Sigmoid colon (tissue), 7 donors: ENCODE results near the gene ST8SIA4. TPM values are rescaled to one million over a fixed set of nuclear protein-coding genes. Genes with fewer than 3 reads are reported as not detected.

ENCODE experiments used
- DNase-seq: peaks from one replicate; pipeline ENCODE4 v3.0.0-alpha.2; 2019
- H3K27ac ChIP-seq, 4 donors: fragments of 200-600 bp; sonication (generic); one replicate each; pipeline ENCODE4 v1.5.1; 2016 to 2019; ENCODE audit warnings: mild to moderate bottlenecking in 1 of 4
- H3K27me3 ChIP-seq, 3 donors: fragments of 200-600 bp; sonication (generic); one replicate each; pipeline ENCODE4 v1.5.1; 2019; ENCODE audit warnings: mild to moderate bottlenecking in 1 of 3
- H3K36me3 ChIP-seq, 4 donors: fragments of 200-600 bp; sonication (generic); one replicate each; pipeline ENCODE4 v1.5.1; 2016 to 2019
- H3K4me1 ChIP-seq, 4 donors: fragments of 200-600 bp; sonication (generic); one replicate each; pipeline ENCODE4 v1.5.1; 2017 to 2019
- H3K4me3 ChIP-seq, 4 donors: fragments of 200-600 bp; sonication (generic); one replicate each; pipeline ENCODE4 v1.5.1; 2017 to 2019; ENCODE audit warnings: mild to moderate bottlenecking in 2 of 4, moderate library complexity in 1 of 4
- H3K9me3 ChIP-seq, 4 donors: fragments of 200-600 bp in 3 of 4; sonication (generic) in 3 of 4; one replicate each; pipeline versions ENCODE4 v1.5.1 to v1.6.1; 2013 to 2019
- EP300 ChIP-seq, 4 donors: sonication (generic); formaldehyde crosslinking; IDR thresholded peaks; one replicate each; pipeline ENCODE4 v1.6.1; 2017; ENCODE audit warnings: antibody characterized with exemption in 4 of 4
- POLR2A ChIP-seq, 2 donors: fragments of 450-650 bp; IDR thresholded peaks; one replicate each; pipeline ENCODE4 v1.6.1; 2016; ENCODE audit warnings: antibody characterized with exemption in 2 of 2, mild to moderate bottlenecking in 2 of 2, moderate library complexity in 2 of 2
- POLR2AphosphoS5 ChIP-seq, 4 donors: sonication (generic); formaldehyde crosslinking; IDR thresholded peaks; one replicate each; pipeline ENCODE4 v1.6.1; 2017; ENCODE audit warnings: antibody characterized with exemption in 4 of 4
- WGBS, 2 donors: extraction: QIAGEN DNeasy Blood & Tissue Kit; methylation state at CpG; one replicate each; pipeline ENCODE4 v1.1.7; 2013; 5-methylcytosine and 5-hydroxymethylcytosine counted together
- intact Hi-C: fragments of 100-400 bp; cut with DNase I; formaldehyde crosslinking; loops from one replicate; pipeline ENCODE4 v1.15.1; 2023
- polyA plus RNA-seq, 3 donors: library from polyadenylated mRNA; stranded (reverse); fragments of 200-250 nt; gene quantifications; one replicate each; pipeline ENCODE4 v1.2.3, GENCODE V29; 2013
- small RNA-seq, 3 donors: library from RNA; depleted of rRNA; stranded (forward); fragments of <200 nt; gene quantifications; one replicate each; pipeline ENCODE3, GENCODE V24; 2016
- total RNA-seq, 4 donors: library from RNA; depleted of rRNA; stranded (reverse); fragments of >200 nt; gene quantifications; one replicate each; pipeline ENCODE4 v1.1.0, GENCODE V29; 2016
- TF ChIP-seq, protein P1 (sequence below), 4 experiments: fragments of 450-650 bp in 3 of 4; fragments of 200-600 bp in 1 of 4; IDR thresholded peaks; one replicate each; pipeline ENCODE4 v1.5.1; 2016 to 2019; ENCODE audit warnings: antibody characterized with exemption in 4 of 4, mild to moderate bottlenecking in 3 of 4, moderate library complexity in 2 of 4
- donor health status: healthy with polysubstance abuse.
- donor health status: Bipolar disorder and iron deficiency.
- donor health status: healthy.

ST8SIA4 gene
- total and polyA plus RNA-seq, 7 donors: 0.60 to 8.3 (median 3.0) TPM

DNA sequence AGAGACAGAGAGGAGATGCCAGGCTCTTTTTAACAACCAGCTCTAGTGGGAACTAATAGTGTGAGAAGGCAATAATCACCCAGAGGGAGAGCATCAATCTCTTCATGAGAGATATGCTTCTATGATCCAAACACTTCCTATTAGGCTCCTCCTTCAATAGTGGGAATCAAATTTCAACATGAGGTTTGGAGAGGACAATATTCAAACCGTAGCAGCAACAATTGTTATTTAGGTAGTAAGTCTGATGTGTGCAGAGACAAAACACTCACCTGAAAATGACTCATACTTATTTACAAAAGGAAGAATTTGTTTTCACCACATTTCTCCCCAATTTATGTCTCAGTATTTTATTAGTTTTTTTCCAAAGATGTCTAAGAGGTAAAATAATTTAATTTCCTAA, 144.3 kb downstream of the ST8SIA4 start:
- intact Hi-C loops: no loop called here
- H3K9me3 ChIP-seq: no peaks in the 10 kb centered on the region
- H3K36me3 ChIP-seq: no peaks in the 10 kb centered on the region
- DNase-seq: no peak
- WGBS, 2 donors: 28 to 56% methylated on average over 1 of the region's 1 CpG
- no peak overlapping the region for H3K27ac ChIP-seq
- H3K4me1 ChIP-seq: no peaks in the 10 kb centered on the region
- TF ChIP-seq EP300 (IDR thresholded peaks at IDR 0.05): no peak
- no peak for TF ChIP-seq POLR2A (IDR thresholded peaks at IDR 0.05)
- no peak for TF ChIP-seq POLR2AphosphoS5 (IDR thresholded peaks at IDR 0.05)
- TF ChIP-seq, protein P1, sequence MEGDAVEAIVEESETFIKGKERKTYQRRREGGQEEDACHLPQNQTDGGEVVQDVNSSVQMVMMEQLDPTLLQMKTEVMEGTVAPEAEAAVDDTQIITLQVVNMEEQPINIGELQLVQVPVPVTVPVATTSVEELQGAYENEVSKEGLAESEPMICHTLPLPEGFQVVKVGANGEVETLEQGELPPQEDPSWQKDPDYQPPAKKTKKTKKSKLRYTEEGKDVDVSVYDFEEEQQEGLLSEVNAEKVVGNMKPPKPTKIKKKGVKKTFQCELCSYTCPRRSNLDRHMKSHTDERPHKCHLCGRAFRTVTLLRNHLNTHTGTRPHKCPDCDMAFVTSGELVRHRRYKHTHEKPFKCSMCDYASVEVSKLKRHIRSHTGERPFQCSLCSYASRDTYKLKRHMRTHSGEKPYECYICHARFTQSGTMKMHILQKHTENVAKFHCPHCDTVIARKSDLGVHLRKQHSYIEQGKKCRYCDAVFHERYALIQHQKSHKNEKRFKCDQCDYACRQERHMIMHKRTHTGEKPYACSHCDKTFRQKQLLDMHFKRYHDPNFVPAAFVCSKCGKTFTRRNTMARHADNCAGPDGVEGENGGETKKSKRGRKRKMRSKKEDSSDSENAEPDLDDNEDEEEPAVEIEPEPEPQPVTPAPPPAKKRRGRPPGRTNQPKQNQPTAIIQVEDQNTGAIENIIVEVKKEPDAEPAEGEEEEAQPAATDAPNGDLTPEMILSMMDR (IDR thresholded peaks at IDR 0.05): no peak
- H3K4me3 ChIP-seq: no peak overlapping the region
- H3K27me3 ChIP-seq: no peaks in the 10 kb centered on the region

DNA sequence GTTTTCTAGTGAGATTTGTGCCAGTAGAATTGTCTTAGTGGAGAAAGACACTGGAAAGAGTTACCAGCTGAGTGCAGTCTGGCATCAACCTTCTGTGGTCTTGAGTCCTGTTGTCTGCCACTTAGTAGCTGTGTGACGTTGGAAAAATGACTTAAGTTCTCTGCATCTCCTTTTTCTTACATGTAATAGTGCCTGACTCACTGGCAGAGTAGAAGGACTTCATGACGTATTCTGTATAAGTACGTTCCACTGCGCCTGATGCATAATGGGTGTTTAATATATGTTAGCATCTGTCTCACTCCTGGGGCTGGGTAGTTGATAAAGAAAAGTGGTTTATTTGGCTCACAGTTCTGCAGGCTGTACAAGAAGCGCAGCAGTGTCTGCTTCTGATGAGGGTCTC, 144.8 kb downstream of the ST8SIA4 start:
- Histone ChIP-seq H3K27ac (no peak overlapping the region), H3K36me3 (no peaks in the 10 kb centered on the region), H3K4me1 (no peaks in the 10 kb centered on the region), H3K9me3 (no peaks in the 10 kb centered on the region), H3K4me3 (no peak overlapping the region), H3K27me3 (no peaks in the 10 kb centered on the region)
- 90 to 93% methylated on average over 5 of the region's 5 CpGs for WGBS, 2 donors
- TF ChIP-seq, protein P1 (IDR thresholded peaks at IDR 0.05): no peak
- TF ChIP-seq POLR2AphosphoS5 (IDR thresholded peaks at IDR 0.05) (no peak), POLR2A (IDR thresholded peaks at IDR 0.05) (no peak)
- DNase-seq: no peak
- intact Hi-C loops: no loop called here

DNA sequence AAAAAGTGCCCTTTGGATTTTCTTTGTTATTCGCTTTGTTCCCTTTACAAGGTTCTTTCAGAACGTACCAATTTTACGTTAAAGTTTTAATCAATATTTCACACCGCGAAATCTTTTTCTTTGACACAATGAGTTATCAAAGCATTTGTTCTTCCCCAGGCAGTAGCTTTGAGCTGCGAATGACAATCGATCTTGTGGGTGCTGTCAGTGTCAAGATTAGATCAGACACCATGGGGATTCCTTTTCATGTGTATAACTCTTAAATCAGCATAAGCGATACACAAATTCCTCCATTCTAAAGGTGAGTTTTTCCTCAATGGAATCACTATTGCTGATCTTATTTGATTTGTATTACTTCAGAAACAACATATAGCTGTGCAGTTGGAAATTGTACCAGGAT, 145.5 kb downstream of the ST8SIA4 start:
- TF ChIP-seq EP300 (IDR thresholded peaks at IDR 0.05): no peak
- TF ChIP-seq, protein P1 (IDR thresholded peaks at IDR 0.05): no peak
- TF ChIP-seq POLR2AphosphoS5 (IDR thresholded peaks at IDR 0.05): no peak
- TF ChIP-seq POLR2A (IDR thresholded peaks at IDR 0.05): no peak
- Histone ChIP-seq H3K36me3 (no peaks in the 10 kb centered on the region), H3K4me3 (no peak overlapping the region), H3K9me3 (no peaks in the 10 kb centered on the region), H3K27ac (no peak overlapping the region), H3K4me1 (no peaks in the 10 kb centered on the region), H3K27me3 (no peaks in the 10 kb centered on the region)
- DNase-seq: no peak
- intact Hi-C loops: no loop called here
- WGBS, 2 donors: 46 to 67% methylated on average over 8 of the region's 8 CpGs

Small RNAs within 50 kb of the gene (small RNA-seq; reads per million reads assigned to genes)
- 0 reads per million in 3 donors for gene MIR548P
